Mucosa of descending colon (tissue), 3 donors: ENCODE measurements around the gene TMEM18. TPM values are rescaled to one million over a fixed set of nuclear protein-coding genes. Genes with fewer than 3 reads are reported as not detected.

Experiments used
- ATAC-seq: fragments of 200-7000 bp; cut with Tn5 transposase; one replicate; pipeline ENCODE4 v1.9.1; 2020; ENCODE audit warnings: mild to moderate bottlenecking, moderate library complexity
- DNase-seq, 3 donors: peaks; one replicate each; pipeline ENCODE4 v3.0.0-alpha.2; 2020
- H3K36me3 ChIP-seq: fragments of 200-600 bp; one replicate; pipeline ENCODE4 v1.8.0; 2021; ENCODE audit warnings: low read depth, mild to moderate bottlenecking
- H3K4me1 ChIP-seq: fragments of 200-600 bp; one replicate; pipeline ENCODE4 v1.8.0; 2021; ENCODE audit warnings: low read depth, mild to moderate bottlenecking
- H3K4me3 ChIP-seq: fragments of 200-600 bp; one replicate; pipeline ENCODE4 v1.8.0; 2021; ENCODE audit warnings: mild to moderate bottlenecking
- H3K9me3 ChIP-seq: fragments of 200-600 bp; one replicate; pipeline ENCODE4 v1.8.0; 2021; ENCODE audit warnings: mild to moderate bottlenecking
- CTCF ChIP-seq: fragments of 200-600 bp; IDR thresholded peaks from one replicate; pipeline ENCODE4 v1.8.0; 2022; ENCODE audit warnings: antibody characterized with exemption, mild to moderate bottlenecking
- intact Hi-C, 2 donors: fragments of 100-400 bp; cut with DNase I in 1 of 2; cut with micrococcal nuclease in 1 of 2; formaldehyde crosslinking; loops; one replicate each; pipeline versions ENCODE4 v1.11.0 to v1.11.1; 2022; cut with DNase I, micrococcal nuclease
- total RNA-seq, 3 donors: library from RNA; stranded (reverse); fragmentation: NEBNext Ultra II Directional in 2 of 3; extraction: Animal tissue kit (Norgen Biotek cat#: 25700) in 2 of 3; gene quantifications; one replicate each; pipeline versions ENCODE4 v1.2.1 to v1.2.4, GENCODE V29; 2021 to 2023
- donor health status: DM: no; HTN: no; CAD: no; lungs with moderate emphysema.
- donor health status: DM: no; HTN: no; CAD: no.
- donor health status: DM: no; HTN: yes; CAD: no.

Gene TMEM18
- total RNA-seq, 3 donors from 2014 or later, result 13.9 to 22.3 (median 19.0) TPM

DNA sequence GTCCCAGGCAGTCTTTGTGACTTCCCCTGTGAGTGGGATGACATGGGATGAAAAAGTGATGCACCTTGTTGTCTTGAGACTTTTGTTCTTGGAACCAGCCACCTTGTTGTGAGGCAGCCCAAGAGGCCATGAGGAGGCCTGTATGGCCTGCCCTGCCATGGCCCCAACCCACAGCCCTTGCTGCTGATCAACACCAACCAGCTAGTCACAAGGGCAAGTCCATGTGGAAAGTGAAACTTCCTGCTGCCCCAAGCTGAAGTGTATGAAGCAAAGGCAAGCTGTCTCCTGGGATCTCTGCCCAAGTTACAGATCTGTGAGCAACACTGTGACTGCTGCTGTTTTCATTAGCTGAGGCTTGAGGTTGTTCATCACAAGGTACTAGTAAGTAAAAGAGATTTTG, 21.6 kb downstream of the TMEM18 start:
- Histone ChIP-seq H3K4me1 (no peaks in the 10 kb centered on the region), H3K4me3 (no peak overlapping the region), H3K36me3 (no peaks in the 10 kb centered on the region), H3K9me3 (no peaks in the 10 kb centered on the region)
- TF ChIP-seq CTCF, result no peak
- no peak for ATAC-seq
- intact Hi-C loops, result no loop called here
- DNase-seq, result no peak

DNA sequence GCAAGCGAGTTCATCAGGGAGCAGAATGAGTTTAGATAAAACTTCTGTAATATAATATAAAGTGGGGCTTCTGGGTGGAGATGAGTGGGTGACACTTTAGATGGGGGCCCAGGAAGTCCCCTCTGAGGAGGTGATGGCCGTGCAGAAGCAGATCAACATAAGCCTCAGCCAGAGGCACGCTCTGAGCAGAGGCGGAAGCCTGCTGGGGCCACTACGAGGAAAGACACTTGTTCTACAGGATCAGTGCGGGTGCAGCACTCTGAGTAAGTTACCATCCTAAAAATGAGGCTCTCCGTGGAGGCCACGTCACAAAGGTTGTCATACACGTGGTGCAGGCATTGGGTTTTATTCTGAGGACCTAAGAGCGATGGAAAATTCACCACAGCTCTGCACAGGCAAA, 22.3 kb downstream of the TMEM18 start:
- H3K36me3 ChIP-seq, result no peaks in the 10 kb centered on the region
- no peak overlapping the region for H3K4me3 ChIP-seq
- ATAC-seq (no peak), DNase-seq (no peak)
- H3K9me3 ChIP-seq, result no peaks in the 10 kb centered on the region
- H3K4me1 ChIP-seq, result no peaks in the 10 kb centered on the region
- intact Hi-C loops, result no loop called here
- no peak for TF ChIP-seq CTCF

- DNase-seq (peak in 1 of 3 donors; percentile 25), ATAC-seq (no peak)
- no peaks in the 10 kb centered on the region for H3K36me3 ChIP-seq
Observed at GRCh38 chr2:653645-654425, 23.4 kb downstream of the TMEM18 start.

GRCh38 chr2:652881-653480, 24.2 kb downstream of the TMEM18 start:
- no peak for TF ChIP-seq CTCF
- DNase-seq, result no peak
- ATAC-seq, result no peak
- H3K4me1 ChIP-seq, result no peaks in the 10 kb centered on the region
- no peaks in the 10 kb centered on the region for H3K9me3 ChIP-seq
- H3K36me3 ChIP-seq, result no peaks in the 10 kb centered on the region
- intact Hi-C loops, result no loop called here
- H3K4me3 ChIP-seq, result no peak overlapping the region

More at GRCh38 chr2:653645-654425, 23.4 kb downstream of the TMEM18 start:
- H3K4me1 ChIP-seq, result no peaks in the 10 kb centered on the region
- TF ChIP-seq CTCF, result no peak
- intact Hi-C loops, result no loop called here
- H3K4me3 ChIP-seq, result no peak overlapping the region
- no peaks in the 10 kb centered on the region for H3K9me3 ChIP-seq

- peak in 1 of 3 donors; percentile 35 for DNase-seq
- no peak for TF ChIP-seq CTCF
- no peaks in the 10 kb centered on the region for H3K36me3 ChIP-seq
- H3K9me3 ChIP-seq, result no peaks in the 10 kb centered on the region
- H3K4me3 ChIP-seq, result no peak overlapping the region
- ATAC-seq, result no peak
- no peaks in the 10 kb centered on the region for H3K4me1 ChIP-seq
- intact Hi-C loops, result no loop called here
Observed at GRCh38 chr2:651951-652373, 25.2 kb downstream of the TMEM18 start.
